Endothelial cell of umbilical vein (primary cell): ENCODE data around the gene ERCC2. TPM values are rescaled to one million over a fixed set of nuclear protein-coding genes. Genes with fewer than 3 reads are reported as not detected.
"Not testable (repeated sequence)": the region's sequence is repeated elsewhere in the genome, so short reads cannot be mapped to it uniquely, and the experiment has no call there.

Experiments
- BruUV-seq: library from RNA; stranded (reverse); fragments of 400-500 nt; replicated peaks from 2 replicates; lab custom pipeline; 2021; lab: Mats Ljungman, UMichigan
- CTCF ChIA-PET: fragments of 300-600, 350-600 bp; sonication (Branson Sonifier 250); formaldehyde crosslinking; loops from one replicate; lab custom pipeline; 2021; ENCODE audit warnings: antibody characterized with exemption, inconsistent platforms; lab: Charles Lee
- POLR2A ChIA-PET: fragments of 300-600, 350-600 bp; sonication (Branson Sonifier 250); formaldehyde crosslinking; loops from one replicate; lab custom pipeline; 2021; ENCODE audit warnings: antibody characterized with exemption, inconsistent platforms; lab: Charles Lee
- DNase-seq: peaks from one replicate; pipeline ENCODE4 v3.0.0-alpha.2; 2011; ENCODE audit warnings: low read depth, low spot score
- FAIRE-seq: peaks from 2 replicates; lab custom pipeline; 2011; peaks lifted over from hg19 to GRCh38; lab: Jason Lieb, UNC
- H2AFZ ChIP-seq: 2 replicates; pipeline ENCODE4 v1.6.0; 2012; ENCODE audit warnings: low read depth, low read length, control low read depth, inconsistent platforms
- H3K27ac ChIP-seq: 2 replicates; pipeline ENCODE4 v1.5.1; 2011; ENCODE audit warnings: low read depth, mild to moderate bottlenecking, control low read depth, low read length, moderate library complexity; ENCODE audit not compliant: insufficient read depth
- H3K27me3 ChIP-seq, 2 experiments: 2 replicates each; pipeline versions ENCODE4 v1.6.0 to v1.6.1; 2011; ENCODE audit warnings: low read length in 2 of 2, mixed read lengths in 1 of 2; ENCODE audit not compliant: control insufficient read depth in 2 of 2, insufficient read depth in 2 of 2
- H3K36me3 ChIP-seq, 2 experiments: 2 replicates in 1 of 2; 3 replicates in 1 of 2; pipeline ENCODE4 v1.5.1; 2011; ENCODE audit warnings: low read length in 2 of 2, mild to moderate bottlenecking in 1 of 2, moderate library complexity in 1 of 2; ENCODE audit not compliant: control insufficient read depth in 2 of 2, insufficient read depth in 2 of 2; ENCODE audit errors: extremely low read depth in 1 of 2
- H3K4me1 ChIP-seq: 3 replicates; pipeline ENCODE4 v1.5.1; 2011; ENCODE audit warnings: mild to moderate bottlenecking, low read length; ENCODE audit not compliant: control insufficient read depth, insufficient read depth; ENCODE audit errors: extremely low read depth
- H3K4me2 ChIP-seq: 2 replicates; pipeline ENCODE4 v1.6.1; 2011; ENCODE audit warnings: low read length, control low read depth, mixed read lengths; ENCODE audit not compliant: insufficient read depth
- H3K4me3 ChIP-seq, 3 experiments: fragments of 200-600 bp in 1 of 3; sonication (generic), shearing (Covaris generic) in 1 of 3; replicated peaks in 1 of 3; 2 replicates each; pipeline ENCODE4 v1.5.1; 2011 to 2016; ENCODE audit warnings: control low read depth in 3 of 3, low read length in 3 of 3, mild to moderate bottlenecking in 2 of 3, inconsistent platforms in 1 of 3, low read depth in 1 of 3, moderate library complexity in 1 of 3; ENCODE audit not compliant: insufficient read depth in 1 of 3
- H3K79me2 ChIP-seq: 2 replicates; pipeline ENCODE4 v1.6.0; 2012; ENCODE audit warnings: low read length, inconsistent platforms; ENCODE audit not compliant: control insufficient read depth, insufficient read depth
- H3K9ac ChIP-seq: replicated peaks from 2 replicates; pipeline ENCODE3; 2011; ENCODE audit warnings: low read length, control low read depth; ENCODE audit not compliant: insufficient read depth; ENCODE audit errors: extremely low read depth
- H3K9me1 ChIP-seq: replicated peaks from 3 replicates; pipeline ENCODE4 v1.6.0; 2011; ENCODE audit warnings: mild to moderate bottlenecking, low read length; ENCODE audit not compliant: control insufficient read depth, insufficient read depth; ENCODE audit errors: extremely low read depth
- H3K9me3 ChIP-seq: replicated peaks from 2 replicates; pipeline ENCODE4 v1.5.1; 2012; ENCODE audit warnings: low read length, inconsistent platforms; ENCODE audit not compliant: control insufficient read depth, insufficient read depth
- H4K20me1 ChIP-seq: replicated peaks from 2 replicates; pipeline ENCODE3; 2011; ENCODE audit warnings: mild to moderate bottlenecking, low read length; ENCODE audit not compliant: control insufficient read depth, insufficient read depth; ENCODE audit errors: extremely low read depth
- EZH2 ChIP-seq: IDR thresholded peaks from 2 replicates; pipeline ENCODE4 v1.6.1; 2012; ENCODE audit warnings: borderline replicate concordance, low read depth, mild to moderate bottlenecking, moderate library complexity, low read length, inconsistent platforms; ENCODE audit not compliant: severe bottlenecking
- FOS ChIP-seq: IDR thresholded peaks from 2 replicates; pipeline ENCODE4 v1.6.1; 2011; ENCODE audit warnings: mild to moderate bottlenecking, low read length, moderate library complexity, borderline replicate concordance; ENCODE audit not compliant: insufficient read depth
- GATA2 ChIP-seq: IDR thresholded peaks from 2 replicates; pipeline ENCODE4 v1.7.0; 2011; ENCODE audit warnings: low read depth, mild to moderate bottlenecking, moderate library complexity, mixed read lengths, low read length; ENCODE audit not compliant: insufficient read length, insufficient read depth
- MAX ChIP-seq: IDR thresholded peaks from 2 replicates; pipeline ENCODE4 v1.6.1; 2011; ENCODE audit not compliant: insufficient read depth, insufficient read length
- MYC ChIP-seq: IDR thresholded peaks from one replicate; pipeline ENCODE4 v1.6.1; 2011; ENCODE audit warnings: mild to moderate bottlenecking, low read depth, low read length
- POLR2AphosphoS5 ChIP-seq: IDR thresholded peaks from 2 replicates; pipeline ENCODE4 v1.6.1; 2012; ENCODE audit warnings: low read depth, mild to moderate bottlenecking, control low read depth, low read length, moderate library complexity; ENCODE audit not compliant: insufficient read depth
- dilution Hi-C: fragments of 300-500 bp; cut with MboI; formaldehyde crosslinking; loops from one replicate; pipeline ENCODE4 v1.15.0; 2019; ENCODE audit warnings: low sequenced_read_pairs; ENCODE audit not compliant: extremely low pct_ligation_motif_present
- intact Hi-C: fragments of 100-400 bp; cut with micrococcal nuclease; formaldehyde crosslinking; loops from one replicate; pipeline ENCODE4 v1.10.0; 2022
- polyA plus RNA-seq, 4 experiments: library from polyadenylated mRNA; depleted of rRNA in 3 of 4; stranded (reverse) in 3 of 4; unstranded in 1 of 4; fragments of >200 nt; gene quantifications; 2 replicates each; pipeline versions ENCODE4 v1.2.1 to v1.2.3, GENCODE V29; 2011 to 2012; ENCODE audit warnings: missing spikeins in 1 of 4
- total RNA-seq: library from RNA; stranded (reverse); gene quantifications from 2 replicates; pipeline ENCODE4 v1.2.3, GENCODE V29; 2021

Gene ERCC2
- total and polyA plus RNA-seq, 2 donors (not counting 3 experiments of a cell fraction or from before 2014, with no cell fraction given), result 59.9 to 61.8 TPM

- dilution Hi-C loops (no loop called here), intact Hi-C loops (no loop called here)
- FAIRE-seq (no peak), DNase-seq (no peak)
- Histone ChIP-seq H4K20me1 (no peaks in the 10 kb centered on the region), H3K36me3 (no peaks in the 10 kb centered on the region), H3K9me3 (no peaks in the 10 kb centered on the region), H3K79me2 (no peaks in the 10 kb centered on the region), H2AFZ (peak overlapping the region; percentile 79), H3K4me3 (no peak overlapping the region), H3K4me2 (no peak overlapping the region), H3K27me3 (peaks cover 2 to 6% of the 10 kb centered on the region in 2 experiments), H3K4me1 (no peaks in the 10 kb centered on the region), H3K9ac (no peak overlapping the region), H3K27ac (no peak overlapping the region), H3K9me1 (no peaks in the 10 kb centered on the region)
- POLR2A ChIA-PET, result no interaction called here
- no TSS peak for BruUV-seq
- CTCF ChIA-PET, result no interaction called here
- TF ChIP-seq MAX, result no peak
- no peak for TF ChIP-seq MYC
- TF ChIP-seq POLR2AphosphoS5, result no peak
- no peak for TF ChIP-seq EZH2
- TF ChIP-seq FOS, result no peak
- no peak for TF ChIP-seq GATA2
These were observed 58.8 kb downstream of the ERCC2 start for GRCh38 chr19:45311621-45312020.

GRCh38 chr19:45309322-45309721 is 61.1 kb downstream of the ERCC2 start:
- intact Hi-C loops, result not testable (repeated sequence)

More at GRCh38 chr19:45309322-45309721, 61.1 kb downstream of the ERCC2 start:
- H3K4me1 ChIP-seq, BruUV-seq, H3K27ac ChIP-seq, H3K9ac ChIP-seq, H4K20me1 ChIP-seq, DNase-seq, H3K27me3 ChIP-seq, H3K9me3 ChIP-seq, H3K9me1 ChIP-seq, H3K4me2 ChIP-seq, H3K4me3 ChIP-seq, dilution Hi-C loops, H3K79me2 ChIP-seq, H3K36me3 ChIP-seq, FAIRE-seq, POLR2A ChIA-PET, H2AFZ ChIP-seq: not testable (repeated sequence)
- CTCF ChIA-PET, result interaction anchor here (0.6 to 1.0 kb wide), 2 partner anchors 17 to 24 kb away, joined by 3 read pairs; no protein-coding TSS in a partner anchor
